Chondrocyte (in vitro differentiated cells): ENCODE results near the gene ADCY1. TPM values are rescaled to one million over a fixed set of nuclear protein-coding genes. Genes with fewer than 3 reads are reported as not detected.

Experiments
- DNase-seq: peaks from one replicate; pipeline ENCODE4 v3.0.0; 2021; ENCODE audit warnings: mixed read lengths, low spot score
- H3K27ac Mint-ChIP-seq: one replicate; pipeline ENCODE4 v1.8.0; 2021; ENCODE audit warnings: mild to moderate bottlenecking, moderate library complexity, mixed read lengths; ENCODE audit not compliant: unreplicated experiment
- H3K27me3 Mint-ChIP-seq: 2 replicates; pipeline ENCODE4 v1.8.0; 2021; ENCODE audit warnings: low read depth, mixed read lengths
- H3K36me3 Mint-ChIP-seq: 2 replicates; pipeline ENCODE4 v1.8.0; 2021; ENCODE audit warnings: low read depth, mixed read lengths
- H3K4me1 Mint-ChIP-seq: 2 replicates; pipeline ENCODE4 v1.8.0; 2021; ENCODE audit warnings: low read depth, mild to moderate bottlenecking, mixed read lengths
- H3K4me3 Mint-ChIP-seq: one replicate; pipeline ENCODE4 v1.8.0; 2021; ENCODE audit warnings: mild to moderate bottlenecking, moderate library complexity, mixed read lengths; ENCODE audit not compliant: unreplicated experiment
- H3K9me3 Mint-ChIP-seq: 2 replicates; pipeline ENCODE4 v1.8.0; 2021; ENCODE audit warnings: low read depth, mixed read lengths
- CTCF ChIP-seq: fragments of 200-600 bp; sonication (generic); IDR thresholded peaks from 2 replicates; pipeline ENCODE4 v1.5.0; 2021; ENCODE audit warnings: antibody characterized with exemption, mild to moderate bottlenecking, moderate library complexity
- total RNA-seq: library from RNA; stranded (reverse); gene quantifications from 3 replicates; pipeline ENCODE4 v1.2.1, GENCODE V29; 2021

The ADCY1 gene
- total RNA-seq, 1 donor from 2014 or later: 0.50 TPM

DNA sequence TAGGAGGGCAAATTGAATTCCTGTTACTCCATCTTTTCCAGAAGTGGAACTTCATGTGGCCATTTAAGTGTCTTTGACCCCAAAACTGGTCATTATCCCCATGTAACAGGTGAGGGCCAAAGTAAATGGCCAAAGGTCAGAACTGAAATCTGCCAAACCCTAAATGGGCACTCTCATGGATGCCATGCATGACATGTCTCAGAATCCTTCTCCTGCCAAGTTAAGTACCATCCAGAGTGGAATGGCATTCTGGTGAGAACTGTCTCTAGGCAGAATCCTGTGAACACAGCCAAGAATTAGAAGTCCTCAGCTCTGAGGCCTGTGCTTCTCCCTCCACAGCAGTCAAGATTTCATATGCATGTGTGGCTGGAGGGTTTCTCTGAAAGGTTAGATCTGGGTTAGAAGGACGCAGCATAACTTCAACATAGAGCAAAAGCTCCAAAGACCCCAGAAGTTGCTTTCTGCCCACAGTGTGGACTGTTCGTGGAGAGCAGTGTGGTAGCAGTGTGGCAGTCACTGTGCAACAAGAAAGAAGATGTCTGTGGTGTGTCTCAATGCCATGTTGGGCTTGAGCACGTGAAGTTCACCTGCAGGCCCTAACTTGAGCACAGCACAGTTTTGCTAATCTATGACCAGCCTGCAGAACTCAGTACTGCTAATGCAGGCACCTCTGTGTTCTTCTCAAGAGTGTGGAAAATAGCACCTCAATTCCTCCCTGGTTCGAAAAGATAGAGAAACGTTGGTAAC lies 121.3 kb downstream of the ADCY1 start:
- no peak overlapping the region for H3K4me3 Mint-ChIP-seq
- peak; percentile 30 for DNase-seq

DNA sequence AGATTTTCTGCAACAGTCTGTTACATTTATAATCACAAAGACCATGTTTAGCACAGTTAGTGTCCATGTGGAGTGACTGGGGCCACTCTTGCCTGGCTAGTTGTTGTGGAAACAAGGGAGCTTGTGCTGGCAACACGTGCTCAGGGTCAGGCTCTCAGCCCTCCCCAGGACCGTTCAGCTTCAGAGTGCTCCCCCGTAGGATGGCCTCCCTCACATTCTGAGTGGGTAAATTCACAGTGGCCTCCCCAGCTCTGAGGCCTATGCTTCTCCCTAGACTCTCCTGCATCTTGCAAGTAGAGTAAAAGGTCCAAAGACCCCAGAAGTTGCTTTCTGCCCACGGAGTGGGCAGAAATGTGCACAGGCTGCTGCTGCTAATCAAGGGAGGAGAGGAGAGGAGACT lies 122.3 kb downstream of the ADCY1 start:
- Mint-ChIP-seq H3K9me3 (peaks cover 5% of the 10 kb centered on the region), H3K4me1 (no peaks in the 10 kb centered on the region), H3K4me3 (no peak overlapping the region), H3K36me3 (no peaks in the 10 kb centered on the region), H3K27ac (no peak overlapping the region), H3K27me3 (peaks cover 18% of the 10 kb centered on the region)
- DNase-seq: peak; percentile 59
- no peak for TF ChIP-seq CTCF

More for the DNA sequence above, 121.3 kb downstream of the ADCY1 start:
- Mint-ChIP-seq H3K9me3 (peaks cover 5% of the 10 kb centered on the region), H3K27me3 (peaks cover 12% of the 10 kb centered on the region), H3K4me1 (no peaks in the 10 kb centered on the region), H3K27ac (no peak overlapping the region), H3K36me3 (no peaks in the 10 kb centered on the region)
- no peak for TF ChIP-seq CTCF

- Mint-ChIP-seq H3K27me3 (peaks cover 22% of the 10 kb centered on the region), H3K36me3 (no peaks in the 10 kb centered on the region), H3K27ac (no peak overlapping the region), H3K4me3 (no peak overlapping the region), H3K4me1 (no peaks in the 10 kb centered on the region), H3K9me3 (peaks cover 5% of the 10 kb centered on the region)
- DNase-seq: no peak
- TF ChIP-seq CTCF: no peak
These were observed 123.5 kb downstream of the ADCY1 start for GRCh38 chr7:45697576-45698136.

DNA sequence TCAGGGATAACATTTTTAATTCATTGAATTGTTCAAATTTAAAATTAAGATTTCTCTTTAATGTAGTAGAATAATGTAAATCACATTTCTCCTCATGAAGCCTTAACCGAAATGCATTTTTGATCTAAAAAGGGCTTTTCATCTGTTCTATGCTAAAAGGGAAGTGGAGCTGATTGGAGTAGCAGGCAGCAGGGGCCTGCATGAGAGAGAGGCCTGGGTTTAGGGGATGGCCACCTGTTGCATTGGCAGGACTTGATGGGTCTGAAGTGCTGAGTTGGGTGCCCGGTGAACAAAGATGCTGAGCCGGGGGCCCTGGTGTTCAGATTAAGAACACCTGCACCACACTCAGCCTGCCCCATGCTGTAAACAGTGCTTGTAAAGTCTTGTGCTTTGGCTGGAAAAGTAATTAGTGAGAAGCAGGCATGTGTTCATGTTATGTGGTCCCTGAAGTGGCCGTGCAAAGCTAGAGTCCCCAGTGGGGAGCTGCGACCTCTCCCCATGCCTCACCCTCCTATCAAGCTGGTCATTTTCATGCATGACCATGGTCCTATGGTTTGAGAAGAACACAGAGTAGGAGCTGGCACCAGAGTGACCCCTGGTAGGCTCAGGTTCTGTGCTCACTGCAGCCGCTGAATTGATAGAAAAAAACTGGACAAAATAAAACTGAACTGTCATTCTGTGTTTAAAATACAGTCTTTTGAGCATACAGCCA lies 124.3 kb downstream of the ADCY1 start:
- DNase-seq: peak; percentile 50
- Mint-ChIP-seq H3K36me3 (no peaks in the 10 kb centered on the region), H3K27ac (no peak overlapping the region), H3K4me1 (no peaks in the 10 kb centered on the region), H3K4me3 (no peak overlapping the region), H3K27me3 (peaks cover 22% of the 10 kb centered on the region), H3K9me3 (peaks cover 5% of the 10 kb centered on the region)
- no peak for TF ChIP-seq CTCF

GRCh38 chr7:45699015-45699309 lies 124.8 kb downstream of the ADCY1 start:
- H3K36me3 Mint-ChIP-seq: no peaks in the 10 kb centered on the region

More at GRCh38 chr7:45699015-45699309, 124.8 kb downstream of the ADCY1 start:
- DNase-seq: no peak
- Mint-ChIP-seq H3K4me3 (no peak overlapping the region), H3K27ac (no peak overlapping the region), H3K9me3 (peaks cover 5% of the 10 kb centered on the region), H3K4me1 (no peaks in the 10 kb centered on the region), H3K27me3 (peaks cover 22% of the 10 kb centered on the region)
- TF ChIP-seq CTCF: no peak
